ENCODE data around the gene TTYH3.
A peak's percentile ranks its signal among the peaks of the same experiment; 100 is the strongest.
"Not testable (repeated sequence)": the region's sequence is repeated elsewhere in the genome, so short reads cannot be mapped to it uniquely, and the experiment has no call there.

TTYH3 gene

GRCh38 chr7:2607923-2608904 lies 23.6 kb upstream of the TTYH3 start:
- H3K36me3 Mint-ChIP-seq, result no peaks in the 10 kb centered on the region
- CTCF ChIA-PET, result interaction anchor here (0.6 to 2.0 kb wide), 12 partner anchors 9 to 157 kb away, joined by 3 to 13 read pairs (median 4); no protein-coding TSS in a partner anchor
- H3K4me3 Mint-ChIP-seq, result no peak overlapping the region
- no peak for DNase-seq
- H3K27me3 Mint-ChIP-seq, result peaks cover 12% of the 10 kb centered on the region
- no peak overlapping the region for H3K27ac Mint-ChIP-seq
- no peaks in the 10 kb centered on the region for H3K9me3 Mint-ChIP-seq
- peaks cover 13% of the 10 kb centered on the region for H3K4me1 Mint-ChIP-seq

- peaks cover 13% of the 10 kb centered on the region for H3K4me1 Mint-ChIP-seq
- no peak overlapping the region for H3K4me3 Mint-ChIP-seq
- no peak overlapping the region for H3K27ac Mint-ChIP-seq
- CTCF ChIA-PET, result interaction anchor here (0.6 to 2.0 kb wide), 13 partner anchors 8 to 158 kb away, joined by 3 to 13 read pairs (median 3); no protein-coding TSS in a partner anchor
- no peaks in the 10 kb centered on the region for H3K36me3 Mint-ChIP-seq
- peak; percentile 57 for DNase-seq
- H3K27me3 Mint-ChIP-seq, result peaks cover 19% of the 10 kb centered on the region
- no peaks in the 10 kb centered on the region for H3K9me3 Mint-ChIP-seq
Measured at GRCh38 chr7:2608921-2609411, 22.8 kb upstream of the TTYH3 start.

GRCh38 chr7:2609646-2610045 lies 22.1 kb upstream of the TTYH3 start:
- DNase-seq, H3K9me3 Mint-ChIP-seq, H3K27ac Mint-ChIP-seq, H3K36me3 Mint-ChIP-seq, H3K4me3 Mint-ChIP-seq: not testable (repeated sequence)
- CTCF ChIA-PET, result interaction anchor here (0.8 to 2.0 kb wide), 5 partner anchors 13 to 156 kb away, joined by 3 to 13 read pairs (median 3); no protein-coding TSS in a partner anchor
- peaks cover 13% of the 10 kb centered on the region for H3K4me1 Mint-ChIP-seq
- H3K27me3 Mint-ChIP-seq, result peaks cover 24% of the 10 kb centered on the region

GRCh38 chr7:2610466-2610865 lies 21.3 kb upstream of the TTYH3 start:
- Mint-ChIP-seq H3K4me1 (peaks cover 13% of the 10 kb centered on the region), H3K27ac (no peak overlapping the region), H3K27me3 (peaks cover 24% of the 10 kb centered on the region), H3K4me3 (no peak overlapping the region), H3K9me3 (no peaks in the 10 kb centered on the region), H3K36me3 (no peaks in the 10 kb centered on the region)
- CTCF ChIA-PET, result no interaction called here
- no peak for DNase-seq

- no peak for DNase-seq
- H3K27ac Mint-ChIP-seq, result no peak overlapping the region
- no peak overlapping the region for H3K4me3 Mint-ChIP-seq
- H3K36me3 Mint-ChIP-seq, result no peaks in the 10 kb centered on the region
- H3K4me1 Mint-ChIP-seq, result peaks cover 13% of the 10 kb centered on the region
- no peaks in the 10 kb centered on the region for H3K9me3 Mint-ChIP-seq
- peaks cover 24% of the 10 kb centered on the region for H3K27me3 Mint-ChIP-seq
- CTCF ChIA-PET, result no interaction called here
Measured at GRCh38 chr7:2610898-2611297, 20.9 kb upstream of the TTYH3 start.

- Mint-ChIP-seq H3K27me3 (peaks cover 25% of the 10 kb centered on the region), H3K4me3 (no peak overlapping the region), H3K9me3 (no peaks in the 10 kb centered on the region), H3K36me3 (no peaks in the 10 kb centered on the region), H3K4me1 (peaks cover 13% of the 10 kb centered on the region), H3K27ac (no peak overlapping the region)
- CTCF ChIA-PET, result no interaction called here
- no peak for DNase-seq
Measured at GRCh38 chr7:2611401-2611800, 20.4 kb upstream of the TTYH3 start.

- Mint-ChIP-seq H3K4me3 (no peak overlapping the region), H3K4me1 (peaks cover 13% of the 10 kb centered on the region)
Measured at GRCh38 chr7:2611922-2612321, 19.9 kb upstream of the TTYH3 start.

GRCh38 chr7:2612445-2613097 lies 19.2 kb upstream of the TTYH3 start:
- no peak overlapping the region for H3K27ac Mint-ChIP-seq
- no peaks in the 10 kb centered on the region for H3K9me3 Mint-ChIP-seq
- no peak for DNase-seq
- H3K36me3 Mint-ChIP-seq, result no peaks in the 10 kb centered on the region
- H3K27me3 Mint-ChIP-seq, result peaks cover 35% of the 10 kb centered on the region
- H3K4me3 Mint-ChIP-seq, result no peak overlapping the region
- peaks cover 12% of the 10 kb centered on the region for H3K4me1 Mint-ChIP-seq
- CTCF ChIA-PET, result interaction anchor here (0.8 kb wide), 1 partner anchor 32 kb away, joined by 3 read pairs; no protein-coding TSS in a partner anchor

More at GRCh38 chr7:2611922-2612321, 19.9 kb upstream of the TTYH3 start:
- Mint-ChIP-seq H3K9me3 (no peaks in the 10 kb centered on the region), H3K27me3 (peaks cover 30% of the 10 kb centered on the region), H3K36me3 (no peaks in the 10 kb centered on the region), H3K27ac (no peak overlapping the region)
- DNase-seq, result no peak
- CTCF ChIA-PET, result interaction anchor here (0.8 kb wide), 1 partner anchor 32 kb away, joined by 3 read pairs; no protein-coding TSS in a partner anchor

- CTCF ChIA-PET, result no interaction called here
- Mint-ChIP-seq H3K36me3 (no peaks in the 10 kb centered on the region), H3K4me3 (no peak overlapping the region), H3K9me3 (no peaks in the 10 kb centered on the region), H3K27me3 (peaks cover 35% of the 10 kb centered on the region), H3K4me1 (peaks cover 8% of the 10 kb centered on the region), H3K27ac (no peak overlapping the region)
- no peak for DNase-seq
Measured at GRCh38 chr7:2613098-2613930, 18.5 kb upstream of the TTYH3 start.

GRCh38 chr7:2613931-2614600 lies 17.7 kb upstream of the TTYH3 start:
- H3K27ac Mint-ChIP-seq, result no peak overlapping the region
- peaks cover under 1% of the 10 kb centered on the region for H3K4me1 Mint-ChIP-seq
- H3K4me3 Mint-ChIP-seq, result no peak overlapping the region
- CTCF ChIA-PET, result no interaction called here
- H3K9me3 Mint-ChIP-seq, result no peaks in the 10 kb centered on the region
- DNase-seq, result no peak
- H3K36me3 Mint-ChIP-seq, result no peaks in the 10 kb centered on the region
- H3K27me3 Mint-ChIP-seq, result peaks cover 41% of the 10 kb centered on the region

- no peak for DNase-seq
- Mint-ChIP-seq H3K4me1 (no peaks in the 10 kb centered on the region), H3K27ac (no peak overlapping the region), H3K9me3 (no peaks in the 10 kb centered on the region), H3K4me3 (no peak overlapping the region), H3K36me3 (no peaks in the 10 kb centered on the region), H3K27me3 (peaks cover 44% of the 10 kb centered on the region)
- CTCF ChIA-PET, result interaction anchor here (2.1 kb wide), 1 partner anchor 146 kb away, joined by 5 read pairs; no protein-coding TSS in a partner anchor
Measured at GRCh38 chr7:2614631-2615330, 17.0 kb upstream of the TTYH3 start.

- H3K27me3 Mint-ChIP-seq, result peaks cover 52% of the 10 kb centered on the region
- no peak overlapping the region for H3K4me3 Mint-ChIP-seq
- no peak overlapping the region for H3K27ac Mint-ChIP-seq
- CTCF ChIA-PET, result interaction anchor here (1.2 to 2.1 kb wide), 2 partner anchors 8 to 148 kb away, joined by 4 to 5 read pairs; no protein-coding TSS in a partner anchor
- no peaks in the 10 kb centered on the region for H3K36me3 Mint-ChIP-seq
- no peaks in the 10 kb centered on the region for H3K4me1 Mint-ChIP-seq
- no peaks in the 10 kb centered on the region for H3K9me3 Mint-ChIP-seq
- DNase-seq, result no peak
Measured at GRCh38 chr7:2616387-2617324, 15.1 kb upstream of the TTYH3 start.

Data from activated naive CD4-positive, alpha-beta T cell treated with anti-CD3 and anti-CD28 coated beads, Interleukin-2, amount 10 ng/mL, durations not matched to agents 7 days and 5 days (primary cell).